ENCODE data around the gene SLCO1A2. TPM values are rescaled to one million over a fixed set of nuclear protein-coding genes. Genes with fewer than 3 reads are reported as not detected.

The SLCO1A2 gene
- polyA plus RNA-seq, 12 donors, result 0.05 TPM; not detected in 11

- DNase-seq, result no peak
These were observed 114.5 kb downstream of the SLCO1A2 start for GRCh38 chr12:21220266-21220665.

GRCh38 chr12:21219206-21219605 is 115.5 kb downstream of the SLCO1A2 start:
- no peak for DNase-seq

Other genes starting within 250 kb of the SLCO1A2 start
- under 1 TPM in 1 of 12 donors, not detected in 11; 0.37 TPM for gene SLCO1B1, start 203.7 kb downstream of the SLCO1A2 start, polyA plus RNA-seq (ENCODE audit: insufficient read length in 12 of 12)
- gene IAPP, start 38.0 kb upstream of the SLCO1A2 start, polyA plus RNA-seq (ENCODE audit: insufficient read length in 12 of 12), result not detected
- 10 to 100 TPM in 11 of 12 donors, not detected in 1; 11.1 to 24.6 (median 19.8) TPM for gene PYROXD1, start 102.7 kb upstream of the SLCO1A2 start, polyA plus RNA-seq (ENCODE audit: insufficient read length in 12 of 12)
- gene RECQL, start 166.7 kb upstream of the SLCO1A2 start, polyA plus RNA-seq (ENCODE audit: insufficient read length in 12 of 12), result 10 to 100 TPM in 11 of 12 donors, not detected in 1; 28.8 to 43.8 (median 33.0) TPM
- gene GOLT1B, start 166.9 kb upstream of the SLCO1A2 start, polyA plus RNA-seq (ENCODE audit: insufficient read length in 12 of 12), result 100 to 1,000 TPM in 1 of 12 donors, 10 to 100 TPM in 11; 34.7 to 132 (median 55.6) TPM
- gene SPX, start 191.4 kb upstream of the SLCO1A2 start, polyA plus RNA-seq (ENCODE audit: insufficient read length in 12 of 12), result 10 to 100 TPM in 10 of 12 donors, 1 to 10 TPM in 1, not detected in 1; 9.0 to 52.6 (median 33.3) TPM

All from muscle of arm (tissue), 12 donors.